PC-9 (cell line): ENCODE measurements around the gene GATB.

Experiments used
- EZH2 ChIP-seq: fragments of 200-600 bp; sonication (generic); IDR thresholded peaks from 2 replicates; pipeline ENCODE4 v1.8.0; 2017; ENCODE audit warnings: antibody characterized with exemption, low read depth
- TF ChIP-seq, protein P1 (sequence below): fragments of 200-600 bp; sonication (generic); conservative IDR thresholded peaks from 2 replicates; pipeline ENCODE4 v1.6.1; 2017; ENCODE audit warnings: mixed run types, antibody characterized with exemption, mild to moderate bottlenecking, moderate library complexity

DNA sequence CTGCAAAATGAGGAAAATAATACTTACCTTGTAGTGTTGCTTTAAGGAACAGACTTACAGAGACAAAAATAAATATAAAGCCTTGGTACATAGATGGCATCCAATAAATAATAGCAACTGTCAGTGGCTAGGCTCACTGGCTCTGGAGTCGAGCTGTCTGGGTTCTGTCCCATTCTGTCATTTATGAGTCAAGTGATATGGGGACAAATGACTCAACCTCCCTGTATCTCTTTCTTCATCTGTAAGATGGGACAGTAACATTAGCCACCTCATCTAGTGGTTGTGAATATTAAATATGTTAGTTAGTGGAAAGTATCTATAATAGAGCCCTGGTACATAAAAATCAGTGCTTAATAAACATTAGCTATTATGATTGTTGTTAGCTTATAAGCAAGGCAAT, 16.7 kb upstream of the GATB start:
- TF ChIP-seq, protein P1, sequence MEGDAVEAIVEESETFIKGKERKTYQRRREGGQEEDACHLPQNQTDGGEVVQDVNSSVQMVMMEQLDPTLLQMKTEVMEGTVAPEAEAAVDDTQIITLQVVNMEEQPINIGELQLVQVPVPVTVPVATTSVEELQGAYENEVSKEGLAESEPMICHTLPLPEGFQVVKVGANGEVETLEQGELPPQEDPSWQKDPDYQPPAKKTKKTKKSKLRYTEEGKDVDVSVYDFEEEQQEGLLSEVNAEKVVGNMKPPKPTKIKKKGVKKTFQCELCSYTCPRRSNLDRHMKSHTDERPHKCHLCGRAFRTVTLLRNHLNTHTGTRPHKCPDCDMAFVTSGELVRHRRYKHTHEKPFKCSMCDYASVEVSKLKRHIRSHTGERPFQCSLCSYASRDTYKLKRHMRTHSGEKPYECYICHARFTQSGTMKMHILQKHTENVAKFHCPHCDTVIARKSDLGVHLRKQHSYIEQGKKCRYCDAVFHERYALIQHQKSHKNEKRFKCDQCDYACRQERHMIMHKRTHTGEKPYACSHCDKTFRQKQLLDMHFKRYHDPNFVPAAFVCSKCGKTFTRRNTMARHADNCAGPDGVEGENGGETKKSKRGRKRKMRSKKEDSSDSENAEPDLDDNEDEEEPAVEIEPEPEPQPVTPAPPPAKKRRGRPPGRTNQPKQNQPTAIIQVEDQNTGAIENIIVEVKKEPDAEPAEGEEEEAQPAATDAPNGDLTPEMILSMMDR, result no peak
- no peak for TF ChIP-seq EZH2
